HEK293 (cell line): ENCODE data around the gene RBBP7.

Experiments used
- CTCF ChIP-seq: fragments of 450-650 bp; formaldehyde crosslinking; IDR thresholded peaks from 2 replicates; pipeline ENCODE4 v1.5.1; 2016; ENCODE audit warnings: missing biosample characterization, missing genetic modification characterization
- HOXA7 ChIP-seq: sonication (generic); formaldehyde crosslinking; IDR thresholded peaks from 2 replicates; pipeline ENCODE4 v1.8.1; 2022; ENCODE audit warnings: missing genetic modification reagents, borderline replicate concordance
- KLF8 ChIP-seq: fragments of 450-650 bp; formaldehyde crosslinking; IDR thresholded peaks from 2 replicates; pipeline ENCODE4 v1.5.1; 2016; ENCODE audit warnings: missing biosample characterization, missing genetic modification characterization
- PATZ1 ChIP-seq: fragments of 450-650 bp; formaldehyde crosslinking; IDR thresholded peaks from 2 replicates; pipeline ENCODE4 v1.5.1; 2016; ENCODE audit warnings: missing biosample characterization, missing genetic modification characterization
- REPIN1 ChIP-seq: fragments of 450-650 bp; formaldehyde crosslinking; IDR thresholded peaks from 2 replicates; pipeline ENCODE4 v1.5.1; 2017; ENCODE audit warnings: missing biosample characterization, missing genetic modification characterization, low read depth
- TCF7L2 ChIP-seq: IDR thresholded peaks from 2 replicates; pipeline ENCODE4 v1.6.1; 2011; ENCODE audit warnings: low read depth, mild to moderate bottlenecking, inconsistent platforms, low read length, moderate library complexity, borderline replicate concordance
- YY1 ChIP-seq: fragments of 450-650 bp; formaldehyde crosslinking; IDR thresholded peaks from 2 replicates; pipeline ENCODE4 v1.5.1; 2018; ENCODE audit warnings: missing biosample characterization, missing genetic modification characterization
- ZBTB10 ChIP-seq: fragments of 450-650 bp; formaldehyde crosslinking; IDR thresholded peaks from 2 replicates; pipeline ENCODE4 v1.5.1; 2016; ENCODE audit warnings: missing biosample characterization, missing genetic modification characterization
- ZBTB49 ChIP-seq: fragments of 450-650 bp; formaldehyde crosslinking; IDR thresholded peaks from 2 replicates; pipeline ENCODE4 v1.5.1; 2016; ENCODE audit warnings: missing biosample characterization, missing genetic modification characterization, low read depth
- ZNF654 ChIP-seq: fragments of 450-650 bp; formaldehyde crosslinking; IDR thresholded peaks from 2 replicates; pipeline ENCODE4 v1.5.1; 2016; ENCODE audit warnings: low read depth, missing biosample characterization, missing genetic modification characterization

GRCh38 chrX:16797358-16797757, 72.8 kb downstream of the RBBP7 start:
- no peak for TF ChIP-seq ZBTB10 (tag by site-specific recombination)
- no peak for TF ChIP-seq REPIN1 (tag by site-specific recombination)
- TF ChIP-seq TCF7L2 = no peak
- no peak for TF ChIP-seq KLF8 (tag by site-specific recombination)
- no peak for TF ChIP-seq CTCF (tag by site-specific recombination)
- no peak for TF ChIP-seq ZBTB49 (tag by site-specific recombination)
- TF ChIP-seq HOXA7 (CRISPR knock-in tag) = no peak
- no peak for TF ChIP-seq ZNF654 (tag by site-specific recombination)
- TF ChIP-seq YY1 (tag by site-specific recombination) = no peak
- TF ChIP-seq PATZ1 = no peak
